GM21381 (cell line): ENCODE data around the gene TCEANC2.

ENCODE experiments used
- ATAC-seq: cut with Tn5 transposase; IDR thresholded peaks from one replicate; pipeline ENCODE4 v1.9.1; 2021; ENCODE audit warnings: mild to moderate bottlenecking, moderate library complexity; ENCODE audit not compliant: unreplicated experiment

TCEANC2 gene

DNA sequence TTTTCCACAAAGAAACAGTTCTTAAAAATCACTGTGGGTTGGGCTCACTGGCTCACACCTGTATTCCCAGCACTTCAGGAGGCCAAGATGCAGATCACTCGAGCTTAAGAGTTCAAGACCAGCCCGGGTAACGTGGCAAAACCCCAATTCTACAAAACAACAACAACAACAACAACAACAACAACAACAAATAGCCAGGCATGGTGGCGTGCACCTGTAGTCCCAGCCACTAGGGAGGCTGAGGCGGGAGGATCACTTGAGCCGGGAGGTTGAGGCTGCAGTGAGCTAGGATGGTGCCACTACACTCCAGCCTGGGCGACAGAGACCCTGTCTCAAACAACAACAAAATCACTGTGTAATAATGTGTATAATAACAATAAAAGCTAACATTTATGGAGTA lies 58.6 kb downstream of the TCEANC2 start:
- ATAC-seq: no peak

DNA sequence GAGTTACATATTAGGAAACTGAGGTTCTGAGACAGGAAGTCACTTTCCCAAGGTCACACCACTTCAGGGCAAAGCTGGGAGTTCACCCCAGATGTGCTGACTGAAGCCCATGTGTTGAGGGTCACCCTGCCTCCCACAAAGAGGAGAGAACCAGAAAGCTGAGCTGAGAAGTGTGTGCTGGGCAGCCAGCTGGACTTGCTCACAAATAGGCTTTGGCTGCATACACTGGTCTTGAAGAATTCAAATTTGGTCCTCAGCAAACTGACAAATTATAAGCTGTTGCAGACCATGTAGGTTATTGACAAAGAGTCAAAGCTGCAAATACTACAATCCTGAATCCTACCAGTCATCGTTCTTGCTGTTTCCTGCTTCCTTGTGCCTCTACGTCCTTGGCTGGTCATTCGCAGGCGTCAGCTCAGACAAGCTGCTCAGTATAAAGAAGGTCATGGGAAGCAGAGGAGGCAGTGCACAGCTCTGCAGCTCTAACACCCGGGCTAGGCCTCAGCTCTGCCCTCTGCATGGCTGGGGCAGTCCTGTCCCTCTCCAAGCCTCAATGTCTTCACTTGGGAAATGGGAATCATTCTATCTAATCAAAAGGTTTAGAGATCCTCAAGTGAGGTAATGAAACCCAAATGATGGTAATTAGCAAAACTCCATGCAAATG lies 59.4 kb downstream of the TCEANC2 start:
- ATAC-seq: no peak

DNA sequence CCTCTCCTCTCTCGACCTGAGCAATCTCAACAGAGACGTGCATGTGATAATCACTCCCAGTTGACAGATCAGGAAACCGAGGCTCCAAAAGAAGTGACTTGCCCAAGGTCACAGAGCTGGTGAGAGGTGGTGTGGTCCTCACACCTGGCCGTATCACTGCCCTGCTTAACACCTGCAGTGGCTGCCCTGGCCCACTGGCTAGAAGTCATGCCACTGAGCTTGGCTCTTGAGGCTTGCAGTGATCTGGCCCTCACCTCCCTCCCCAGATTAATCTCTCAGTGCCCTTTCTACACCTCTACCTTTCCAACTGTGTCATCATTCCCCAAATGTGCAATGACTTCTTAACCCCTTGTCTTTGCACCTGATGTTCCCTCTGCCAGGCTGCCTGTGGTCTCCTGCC lies 60.6 kb downstream of the TCEANC2 start:
- ATAC-seq: no peak

DNA sequence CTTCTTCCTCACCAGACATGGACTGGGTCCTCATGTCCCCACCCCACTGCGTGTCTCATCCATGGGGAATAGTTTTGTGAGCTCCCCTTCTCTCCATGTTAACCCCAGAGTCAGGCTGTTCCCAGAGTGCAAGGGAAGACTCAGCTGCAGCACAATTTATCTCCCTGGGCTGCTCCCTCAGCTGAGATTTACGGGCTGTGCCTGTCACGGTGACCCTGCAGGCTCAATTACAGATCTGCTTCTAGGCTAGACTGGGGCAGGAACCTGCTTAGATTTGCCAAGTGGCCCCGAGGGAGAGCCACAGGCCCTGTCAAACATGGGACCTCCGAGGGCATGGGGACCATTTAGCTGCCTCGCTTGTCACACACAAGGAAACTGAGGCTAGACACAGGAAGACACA lies 61.5 kb downstream of the TCEANC2 start:
- ATAC-seq: no peak

DNA sequence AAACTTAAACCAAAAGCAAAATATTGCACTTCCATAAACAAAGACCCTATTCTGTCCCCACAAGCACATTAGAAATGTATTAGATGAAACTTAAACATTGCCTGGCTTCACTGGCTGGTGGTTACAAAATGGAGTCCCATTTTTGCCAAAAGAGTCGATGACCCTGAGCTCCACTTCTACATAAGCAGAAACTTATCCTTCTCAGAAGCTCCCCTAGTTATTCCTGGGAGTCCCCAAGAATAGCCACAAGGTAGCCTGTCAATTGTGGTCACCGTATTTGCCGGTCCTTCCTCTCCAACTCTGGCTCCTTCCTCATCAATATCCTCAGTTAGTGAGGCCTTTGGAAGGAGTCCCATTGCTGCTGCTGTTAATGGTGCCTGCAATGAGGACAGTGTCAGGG lies 62.1 kb downstream of the TCEANC2 start:
- no peak for ATAC-seq

DNA sequence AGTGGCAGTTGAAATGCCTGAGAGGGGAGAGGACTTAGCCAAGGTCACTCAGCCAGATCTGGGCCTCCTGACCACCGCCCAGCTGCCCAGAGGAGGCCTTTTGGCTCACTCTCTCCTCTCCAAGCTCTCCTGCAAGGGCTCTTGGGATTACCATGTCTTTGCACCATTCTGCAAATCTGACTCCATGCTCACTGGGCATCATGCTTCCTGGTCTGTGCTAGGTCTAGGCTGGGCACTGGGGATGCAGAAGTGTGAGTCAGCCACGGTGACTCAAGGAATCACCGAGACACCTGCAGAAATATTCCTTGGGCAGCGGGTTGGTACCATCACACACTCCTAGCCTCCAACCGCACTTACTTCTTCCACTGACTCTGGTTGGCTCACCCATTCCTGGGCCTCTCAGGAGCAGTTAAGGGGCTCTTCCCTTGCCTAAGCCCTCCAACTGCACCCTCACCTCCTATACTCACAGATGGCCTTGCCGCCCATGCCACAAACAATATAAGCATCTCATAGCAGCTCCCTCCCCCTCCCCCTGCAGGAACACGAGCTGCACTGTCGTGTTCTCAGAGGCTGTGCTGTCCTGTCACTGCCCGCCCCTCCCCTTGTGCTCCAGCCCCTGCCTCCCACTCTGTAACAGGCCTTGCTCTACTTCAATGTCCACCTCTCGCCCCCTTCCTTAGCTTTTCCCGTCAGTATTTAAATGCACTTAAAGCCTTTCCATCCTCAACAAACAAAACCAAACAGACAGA lies 64.6 kb downstream of the TCEANC2 start:
- no peak for ATAC-seq

DNA sequence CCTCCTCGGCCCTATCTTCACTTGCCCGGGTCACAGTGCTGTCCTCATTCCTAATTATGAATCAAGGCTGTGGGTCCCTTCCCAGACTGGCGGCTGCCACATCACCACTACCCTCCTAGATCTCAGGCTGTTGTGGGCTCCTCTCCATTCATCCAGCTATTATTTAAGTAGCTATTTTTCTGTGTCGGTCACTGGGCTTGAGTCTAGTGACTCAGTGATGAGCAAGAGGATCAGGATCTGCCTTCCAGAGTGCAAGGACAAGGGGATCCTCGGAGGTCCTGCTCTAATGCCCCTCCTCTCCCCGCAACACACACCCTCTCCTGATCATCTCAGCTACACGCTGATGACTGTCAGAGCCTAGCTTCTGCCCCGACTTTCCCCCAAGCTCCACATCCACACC lies 65.3 kb downstream of the TCEANC2 start:
- ATAC-seq: no peak

DNA sequence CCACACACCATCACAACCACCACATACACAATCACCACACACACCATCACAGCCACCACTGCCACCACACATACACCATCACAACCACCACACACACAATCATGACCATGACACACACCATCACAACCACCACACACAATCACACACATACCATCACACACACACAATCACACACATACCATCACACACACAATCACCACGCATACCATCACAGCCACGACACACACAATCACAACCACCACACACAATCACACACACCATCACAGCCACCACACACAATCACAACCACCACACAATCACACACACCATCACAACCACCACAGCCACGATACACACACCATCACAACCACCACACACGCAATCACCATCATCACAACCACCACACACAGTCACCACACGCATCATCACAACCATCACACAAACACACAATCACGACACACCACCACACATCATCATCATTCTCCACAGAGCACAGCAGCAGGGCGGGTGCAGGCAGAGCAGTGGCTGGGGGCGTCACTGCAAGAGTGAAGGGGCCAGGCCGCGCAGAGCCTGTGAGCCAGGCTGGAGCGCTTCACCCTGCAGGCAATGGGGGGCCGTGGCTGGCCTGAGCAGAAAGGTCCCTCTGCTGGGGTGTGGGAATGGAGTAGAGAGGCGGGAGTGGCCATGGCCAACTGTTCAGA lies 66.8 kb downstream of the TCEANC2 start:
- no peak for ATAC-seq

DNA sequence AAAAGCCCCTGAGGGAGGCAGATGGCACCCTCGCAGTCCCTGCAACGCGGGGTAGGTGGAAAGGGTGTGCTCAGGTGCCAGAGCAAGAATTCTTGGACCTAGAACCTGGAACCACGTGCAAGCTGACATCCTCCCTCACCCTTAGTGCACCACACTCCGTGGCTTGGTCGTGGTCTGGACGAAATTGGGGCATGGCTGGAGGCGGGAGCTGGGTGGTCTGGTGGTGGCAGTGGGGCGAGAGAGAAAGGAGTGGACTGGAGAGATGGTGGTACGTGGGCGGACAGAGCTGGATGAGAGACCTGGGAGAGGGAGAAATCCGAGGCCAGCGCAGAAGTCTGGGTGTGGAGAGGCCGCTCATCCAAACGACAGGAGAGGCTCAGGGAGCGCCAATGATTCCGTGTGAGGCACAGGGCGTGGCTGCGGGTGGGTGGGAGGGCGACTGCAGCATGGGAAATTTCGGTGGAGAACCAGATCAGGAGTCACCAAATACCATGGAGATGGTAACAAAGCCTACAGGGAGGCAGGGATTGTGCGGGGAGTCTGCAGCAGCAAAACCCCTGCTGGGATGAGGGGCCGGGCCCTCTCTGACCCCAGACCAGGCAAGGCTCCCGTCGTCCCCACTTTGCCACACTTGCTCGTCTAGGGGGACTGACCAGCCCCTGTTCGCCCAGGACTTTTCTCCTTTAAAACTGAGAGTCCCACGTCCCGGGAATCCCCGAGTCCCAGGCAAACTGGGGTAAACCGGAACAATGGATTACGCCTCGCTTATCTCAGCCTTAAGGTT lies 67.5 kb downstream of the TCEANC2 start:
- no peak for ATAC-seq

DNA sequence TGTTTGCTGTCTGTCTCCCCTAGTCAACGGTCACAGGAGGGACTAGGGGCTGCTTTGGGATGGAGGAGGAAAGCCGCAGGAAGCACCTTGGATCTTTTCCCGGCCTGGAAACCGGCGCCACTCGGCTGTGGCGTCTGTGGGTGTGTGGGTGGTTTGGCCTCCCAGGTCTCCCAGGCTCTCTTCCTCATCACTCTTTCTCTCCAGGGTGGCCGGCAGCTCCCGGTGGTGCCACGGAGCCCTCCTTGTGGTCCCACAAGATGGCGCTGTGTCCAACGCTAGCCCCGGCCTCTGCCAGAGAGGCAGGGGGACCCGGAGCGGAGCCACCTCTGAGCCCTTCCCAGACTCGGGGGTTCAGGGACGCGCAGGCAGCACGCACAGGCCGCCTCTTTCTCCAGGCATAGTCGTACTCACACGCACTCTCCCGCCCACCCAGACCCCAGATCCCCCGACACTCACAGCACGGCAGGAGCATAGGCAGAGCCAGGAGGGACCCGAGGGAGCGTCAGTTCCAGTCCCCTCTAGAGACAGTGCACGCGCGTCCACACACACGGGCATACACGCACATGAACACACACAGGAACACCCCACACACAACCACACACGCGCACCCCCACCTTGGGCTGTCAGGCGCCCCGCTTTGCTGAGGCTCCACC lies 68.2 kb downstream of the TCEANC2 start:
- ATAC-seq: no peak

DNA sequence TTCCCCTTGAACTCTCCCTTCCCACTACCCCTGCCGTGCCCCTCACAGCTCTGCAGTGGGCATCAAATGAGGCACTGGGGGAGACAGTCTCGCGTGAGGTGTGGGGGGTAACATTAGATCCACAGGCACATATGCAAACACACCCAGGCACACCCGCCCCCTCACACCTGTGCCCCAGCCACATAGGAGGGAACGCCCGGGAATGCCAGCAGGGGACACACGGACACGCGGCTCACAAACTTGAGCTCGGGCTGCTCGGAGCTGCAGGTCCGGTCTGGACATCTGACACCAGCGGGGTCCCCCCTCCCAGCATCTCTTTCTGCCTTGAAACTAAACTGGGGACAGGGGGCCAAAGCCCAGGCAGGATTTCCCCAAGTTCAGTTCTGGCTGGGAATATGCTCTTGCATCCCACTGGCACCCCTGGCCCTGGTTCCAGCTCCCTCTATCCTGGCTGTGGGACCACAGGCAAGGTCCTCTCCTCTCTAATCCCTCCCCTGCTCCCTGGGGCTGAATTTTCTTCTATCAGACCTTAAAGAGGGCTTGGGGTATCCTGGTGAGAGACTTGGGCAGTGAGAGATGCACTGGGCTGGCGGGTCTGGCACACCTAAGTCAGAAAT lies 68.8 kb downstream of the TCEANC2 start:
- ATAC-seq: no peak

DNA sequence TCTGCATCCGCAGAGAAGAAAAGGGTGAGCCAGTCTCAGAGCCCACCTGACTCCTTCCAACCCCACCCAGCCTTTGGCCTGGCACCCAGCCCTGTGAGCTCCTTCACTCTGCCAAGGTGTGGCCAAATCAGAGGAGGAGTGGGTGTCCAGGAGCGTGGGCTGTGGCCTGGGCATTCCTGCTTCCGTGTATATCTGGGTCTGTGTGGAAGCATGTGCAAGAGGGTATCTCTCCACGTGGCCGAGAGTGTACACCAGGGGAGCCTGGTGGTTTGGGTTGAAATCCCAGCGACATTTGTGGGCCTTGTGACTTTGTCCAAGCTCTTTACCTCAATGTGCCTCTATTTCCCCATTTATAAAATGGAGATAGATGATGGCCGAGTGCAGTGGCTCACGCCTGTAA lies 69.6 kb downstream of the TCEANC2 start:
- no peak for ATAC-seq

DNA sequence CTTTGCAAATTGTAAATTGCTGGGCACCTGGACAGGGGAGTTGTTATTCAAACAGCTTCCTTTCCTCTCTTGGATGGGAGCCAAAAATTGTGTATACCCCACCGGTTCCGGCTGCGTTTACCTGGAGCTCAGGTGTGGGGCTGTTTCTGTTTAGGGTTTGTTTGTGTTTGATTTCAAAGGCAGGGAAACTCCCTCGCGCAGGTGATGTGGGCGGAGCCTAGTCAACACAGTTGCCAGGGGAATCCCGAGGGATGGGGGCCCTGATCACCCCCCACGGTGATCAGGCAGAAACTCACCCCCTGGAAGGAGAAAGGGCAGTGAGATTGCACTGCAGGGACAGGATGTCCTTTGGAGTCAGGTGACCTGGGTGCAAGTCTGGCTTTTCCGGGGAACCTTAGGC lies 71.1 kb downstream of the TCEANC2 start:
- ATAC-seq: no peak

DNA sequence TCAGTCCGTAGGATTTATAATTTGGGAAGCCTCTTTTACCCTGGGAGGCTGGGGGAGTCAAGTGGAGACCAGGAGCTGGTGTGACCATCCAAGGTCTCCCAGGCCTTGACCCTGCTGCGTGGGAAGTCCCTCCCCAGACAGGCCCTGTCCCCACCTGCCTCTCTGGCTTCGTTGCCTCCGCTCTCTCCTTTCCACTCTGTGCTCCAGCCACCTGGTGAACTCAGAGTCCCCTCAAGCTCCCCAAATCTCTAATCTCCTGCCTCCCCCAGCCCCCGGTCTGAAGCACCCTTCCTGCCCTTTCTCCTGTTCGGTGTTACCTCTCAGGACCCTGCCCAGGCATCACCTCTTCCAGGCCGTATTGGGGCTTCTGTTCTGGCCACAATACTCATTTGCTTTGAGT lies 71.5 kb downstream of the TCEANC2 start:
- ATAC-seq: no peak

DNA sequence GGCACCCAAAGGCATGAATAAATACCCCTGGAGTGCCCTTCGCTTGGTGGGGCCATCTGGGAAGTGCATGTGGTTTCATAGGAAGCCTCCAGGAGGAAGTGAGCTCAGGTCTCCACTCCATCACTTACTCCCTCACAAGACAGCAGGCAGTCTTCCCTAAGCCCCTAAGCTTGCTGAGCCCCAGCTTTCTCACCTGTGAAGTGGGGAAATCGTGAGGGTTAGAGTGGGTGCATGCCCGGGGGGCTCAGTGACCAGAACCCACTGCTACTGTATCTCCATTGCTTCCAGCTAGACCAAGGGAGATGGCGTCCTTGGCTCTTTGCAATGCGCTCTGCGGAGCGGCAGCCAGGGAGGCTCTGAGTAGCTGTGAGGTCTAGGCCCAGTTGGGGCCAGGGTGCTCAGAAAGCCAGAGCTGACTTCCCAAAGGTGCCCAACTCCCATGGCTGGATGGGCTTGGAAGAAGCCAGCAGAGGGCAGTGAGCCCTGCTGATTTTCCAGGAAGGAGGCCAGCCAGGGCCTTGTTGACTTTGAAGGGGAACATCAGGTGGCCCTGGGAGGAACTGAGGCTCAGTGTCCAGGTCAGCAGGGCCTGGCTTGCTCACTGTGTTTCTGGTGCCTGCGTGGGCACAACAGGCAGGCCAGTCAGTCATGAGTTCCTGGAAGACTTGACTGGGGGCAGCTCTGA lies 72.1 kb downstream of the TCEANC2 start:
- no peak for ATAC-seq

DNA sequence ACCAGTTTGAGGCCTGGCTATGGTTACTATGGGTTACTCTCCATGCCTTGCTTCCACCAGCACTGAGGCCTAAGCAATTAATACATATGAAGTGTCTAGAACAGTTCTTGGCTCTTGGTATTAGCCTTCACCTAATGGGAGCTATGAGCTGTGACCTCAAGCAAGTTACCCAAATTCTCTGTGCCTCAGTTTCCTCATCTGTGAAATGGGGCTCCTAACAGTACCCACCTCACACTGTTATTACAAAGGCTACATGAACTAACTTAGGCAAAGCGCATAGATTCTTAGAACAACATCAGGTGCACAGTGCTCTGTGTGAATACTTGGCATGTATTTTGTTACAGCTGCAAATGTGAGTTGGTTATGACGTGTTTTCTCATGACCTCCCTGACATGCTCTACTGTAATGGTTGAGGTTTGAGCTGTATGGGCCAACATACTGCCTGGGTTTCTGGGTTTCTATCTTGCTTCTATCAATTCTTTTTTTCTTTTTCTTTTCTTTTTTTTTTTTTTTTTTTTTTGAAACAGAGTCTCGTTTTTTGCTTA lies 72.9 kb downstream of the TCEANC2 start:
- ATAC-seq: no peak

DNA sequence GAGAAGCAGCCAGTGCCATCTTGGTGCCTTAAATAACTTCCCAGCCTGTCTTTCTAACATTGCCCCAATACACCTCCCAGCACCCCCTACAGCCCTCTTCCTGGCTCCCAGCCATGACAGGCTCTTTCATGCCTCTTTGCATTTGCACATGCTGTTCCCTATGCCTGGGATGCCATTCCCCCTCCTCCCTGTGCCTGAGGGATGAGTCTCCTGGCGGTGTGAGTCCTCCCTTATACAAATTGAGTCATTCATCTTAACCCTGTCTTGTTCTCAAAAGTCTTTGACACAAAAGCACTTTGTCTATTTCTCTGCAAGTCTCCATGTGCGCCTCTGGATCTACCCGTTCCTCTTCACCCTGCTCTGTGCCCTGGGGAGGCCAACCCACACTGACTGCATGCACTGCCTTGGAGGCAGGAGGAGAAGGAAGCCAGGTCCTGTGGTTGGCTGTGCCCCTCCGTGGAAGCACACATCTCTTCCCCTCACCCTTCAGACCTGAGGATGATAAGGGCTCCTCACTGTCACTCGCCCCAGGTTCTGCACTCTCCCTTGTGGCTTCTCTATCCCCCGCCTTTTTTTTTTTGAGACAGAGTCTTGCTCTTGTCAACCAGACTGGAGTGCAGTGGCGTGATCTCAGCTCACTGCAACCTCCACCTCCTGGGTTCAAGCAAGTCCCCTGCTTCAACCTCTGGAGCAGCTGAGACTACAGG lies 74.3 kb downstream of the TCEANC2 start:
- ATAC-seq: no peak

DNA sequence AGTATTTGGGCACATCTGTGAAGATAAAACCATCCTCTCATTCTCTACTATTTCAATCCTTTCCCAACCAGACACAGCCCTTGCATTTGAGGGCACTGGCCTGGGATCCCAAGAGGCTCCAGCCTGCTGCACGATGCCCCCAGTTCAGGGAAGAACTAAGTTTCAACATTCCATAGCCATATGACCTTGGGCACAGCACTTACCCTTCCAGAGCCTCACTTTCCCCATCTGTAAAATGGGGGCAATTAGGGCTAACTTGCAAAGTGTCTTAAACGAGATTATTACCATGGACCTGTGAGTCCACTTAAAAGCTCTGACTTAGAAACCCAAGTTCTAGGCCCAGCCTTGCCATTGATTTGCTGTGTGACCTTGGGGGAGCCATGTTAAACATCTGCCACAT lies 76.5 kb downstream of the TCEANC2 start:
- no peak for ATAC-seq

DNA sequence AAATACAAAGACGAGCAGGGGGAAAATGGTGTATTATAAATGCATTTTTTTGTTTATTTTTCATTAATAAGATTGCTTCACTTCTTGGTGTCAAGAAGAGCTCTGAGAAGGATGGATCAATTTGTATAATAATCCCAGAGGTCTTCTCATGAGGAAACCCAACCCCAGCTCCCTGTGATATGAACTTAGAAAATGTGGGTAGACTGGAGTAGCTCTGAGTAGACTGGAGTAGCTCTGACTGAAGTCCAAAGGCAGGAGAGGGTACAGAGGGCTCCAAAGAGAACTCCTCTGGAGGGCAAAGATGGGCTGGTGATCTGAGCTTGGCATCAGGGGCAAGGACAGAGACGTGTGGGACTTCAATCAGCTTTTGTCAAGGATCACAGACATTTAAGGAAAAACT lies 78.0 kb downstream of the TCEANC2 start:
- no peak for ATAC-seq
